ENCODE data around the gene ACOT4.
"Not testable (repeated sequence)": the region's sequence is repeated elsewhere in the genome, so short reads cannot be mapped to it uniquely, and the experiment has no call there.

ACOT4 gene

GRCh38 chr14:73582102-73582979, 9.3 kb upstream of the ACOT4 start:
- not testable (repeated sequence) for DNase-seq

DNA sequence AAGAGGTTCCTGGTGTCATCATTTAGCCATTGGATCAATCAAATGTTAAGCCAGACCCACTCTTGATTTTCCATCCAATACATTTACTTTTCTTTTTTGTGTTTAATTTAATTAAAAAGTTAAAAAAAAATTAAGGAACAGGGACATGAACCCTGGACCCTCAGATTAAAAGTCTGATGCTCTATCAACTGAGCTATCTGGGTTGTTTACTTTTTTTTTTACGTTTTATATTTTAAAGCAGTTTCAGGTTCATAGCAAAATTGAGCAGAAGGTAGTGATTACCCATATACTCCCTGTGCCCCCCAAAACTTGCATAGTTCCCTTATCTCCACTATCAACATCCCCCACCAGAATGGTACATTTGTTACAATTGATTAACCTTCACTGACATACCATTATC, 3.0 kb upstream of the ACOT4 start:
- DNase-seq: no peak

- DNase-seq: no peak
Observed at GRCh38 chr14:73589116-73589515, 2.6 kb upstream of the ACOT4 start.

- not testable (repeated sequence) for DNase-seq
Observed at GRCh38 chr14:73590673-73591004, 1.0 kb upstream of the ACOT4 start.

GRCh38 chr14:73594491-73594890, 2.8 kb downstream of the ACOT4 start:
- no peak for DNase-seq

DNA sequence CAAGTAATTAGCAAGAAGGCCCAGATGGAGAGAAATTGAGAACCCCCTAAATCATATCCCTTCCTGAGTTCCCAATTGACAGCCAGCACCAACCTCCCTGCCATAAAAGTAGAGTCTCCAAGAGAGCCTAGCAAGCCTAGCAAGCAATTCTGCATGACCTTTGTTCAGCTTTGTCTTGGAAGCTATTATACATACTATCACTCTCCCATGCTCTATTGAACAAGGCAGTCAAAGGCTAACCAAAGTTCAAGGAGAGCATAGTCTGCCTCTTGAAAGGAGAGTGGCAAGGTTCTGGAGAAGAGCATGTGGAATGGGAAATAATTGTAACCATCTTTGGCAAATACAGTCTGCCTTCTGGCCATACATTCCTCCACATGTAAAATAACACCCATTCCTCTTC, 7.8 kb downstream of the ACOT4 start:
- DNase-seq: no peak

DNA sequence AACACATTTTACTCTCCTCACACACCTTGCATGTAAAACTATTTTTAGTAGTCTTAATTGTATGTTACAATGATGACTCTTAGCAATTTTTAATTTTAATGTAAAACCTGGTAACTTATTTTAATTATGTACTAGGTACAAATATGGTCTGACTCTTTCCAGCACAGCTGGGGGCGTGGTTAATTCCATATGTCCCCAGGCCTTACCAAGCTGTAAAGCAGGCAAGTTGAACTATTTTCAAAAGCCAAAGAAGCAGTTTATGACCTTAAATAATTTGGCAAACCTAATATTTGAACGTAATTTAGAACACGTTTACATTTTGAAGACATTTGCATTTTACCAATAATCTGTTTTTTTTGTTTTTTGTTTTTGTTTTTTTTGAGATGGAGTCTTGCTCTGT, 11.3 kb downstream of the ACOT4 start:
- no peak for DNase-seq

DNA sequence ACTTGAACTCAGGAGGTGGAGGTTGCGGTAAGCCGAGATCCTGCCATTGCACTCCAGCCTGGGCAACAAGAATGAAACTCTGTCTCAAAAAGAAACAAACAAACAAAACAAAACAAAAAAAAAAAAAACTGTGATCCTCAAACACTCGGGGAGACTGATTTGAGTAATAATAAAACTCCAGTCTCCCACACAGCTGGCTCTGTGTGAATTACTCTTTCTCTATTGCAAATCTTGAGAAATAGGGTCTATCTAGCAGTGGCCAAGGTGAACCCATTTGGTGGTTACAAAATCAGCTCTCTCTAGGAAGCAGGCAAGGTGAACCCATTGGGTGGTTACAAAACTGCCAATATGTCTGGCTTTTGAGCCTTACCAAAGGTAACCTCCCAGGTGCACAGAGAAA, 14.6 kb downstream of the ACOT4 start:
- no peak for DNase-seq

- no peak for DNase-seq
Observed at GRCh38 chr14:73607241-73607640, 15.6 kb downstream of the ACOT4 start.

GRCh38 chr14:73610687-73611086, 19.0 kb downstream of the ACOT4 start:
- DNase-seq: no peak

GRCh38 chr14:73612339-73613045, 20.8 kb downstream of the ACOT4 start, which contains the start of gene ACOT6:
Gene ACOT6, plus strand, starts transcription at chr14:73612517. Its CDS starts 55 bp downstream, at chr14:73612572.
- DNase-seq: peak; percentile 53

DNA sequence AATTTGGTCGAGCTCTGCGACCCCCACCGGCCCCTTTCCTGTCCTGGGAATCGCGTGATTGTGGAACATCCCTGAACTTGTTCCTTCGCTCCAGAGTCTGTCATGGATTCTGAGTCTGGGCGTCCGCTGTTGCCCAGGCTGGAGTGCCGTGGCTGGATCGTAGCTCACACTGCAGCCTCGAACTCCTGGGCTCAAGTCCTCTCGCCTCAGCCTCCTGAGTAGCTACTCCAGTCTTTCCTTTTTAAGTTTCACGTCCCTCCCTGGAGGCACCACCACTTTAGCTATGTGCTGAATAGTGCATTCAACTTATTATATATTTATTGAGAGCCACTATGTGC, 21.3 kb downstream of the ACOT4 start:
- peak; percentile 20 for DNase-seq

DNA sequence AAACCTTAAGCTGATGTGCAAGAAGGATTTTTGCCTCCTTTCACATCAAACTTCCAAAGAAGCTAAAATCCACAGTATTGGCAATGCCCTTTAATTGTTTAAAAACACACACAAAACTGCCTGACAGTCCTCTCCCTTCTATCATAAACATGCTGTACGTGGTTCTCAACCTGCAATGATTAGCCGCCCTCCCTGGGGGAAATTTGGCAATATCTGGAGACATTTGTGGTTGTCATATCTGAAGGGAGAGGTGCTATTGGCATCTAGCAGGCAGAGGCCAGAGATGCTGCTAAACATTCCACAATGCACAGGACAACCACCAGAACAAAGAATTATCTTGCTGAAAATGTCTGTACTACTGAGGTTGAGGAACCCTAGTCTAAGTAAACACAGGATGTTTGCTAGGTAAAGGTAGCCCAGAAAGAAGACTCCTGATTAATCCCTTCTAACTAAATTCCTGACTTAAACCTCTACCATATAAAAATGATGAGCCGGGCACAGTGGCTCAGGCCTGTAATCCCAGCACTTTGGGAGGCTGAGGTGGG, 21.8 kb downstream of the ACOT4 start:
- DNase-seq: no peak

- no peak for DNase-seq
Observed at GRCh38 chr14:73616831-73617230, 25.2 kb downstream of the ACOT4 start.

DNA sequence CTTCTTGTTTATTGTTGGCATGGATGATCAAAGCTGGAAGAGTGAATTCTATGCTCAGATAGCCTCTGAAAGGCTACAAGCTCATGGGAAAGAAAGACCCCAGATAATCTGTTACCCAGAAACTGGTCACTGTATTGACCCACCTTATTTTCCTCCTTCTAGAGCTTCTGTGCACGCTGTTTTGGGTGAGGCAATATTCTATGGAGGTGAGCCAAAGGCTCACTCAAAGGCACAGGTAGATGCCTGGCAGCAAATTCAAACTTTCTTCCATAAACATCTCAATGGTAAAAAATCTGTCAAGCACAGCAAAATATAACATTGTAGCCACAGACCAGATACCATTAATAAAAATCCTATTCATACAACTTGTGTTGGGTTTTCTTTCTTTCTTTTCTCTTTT, 27.9 kb downstream of the ACOT4 start:
- no peak for DNase-seq

GRCh38 chr14:73620268-73620667, 28.6 kb downstream of the ACOT4 start:
- no peak for DNase-seq

DNA sequence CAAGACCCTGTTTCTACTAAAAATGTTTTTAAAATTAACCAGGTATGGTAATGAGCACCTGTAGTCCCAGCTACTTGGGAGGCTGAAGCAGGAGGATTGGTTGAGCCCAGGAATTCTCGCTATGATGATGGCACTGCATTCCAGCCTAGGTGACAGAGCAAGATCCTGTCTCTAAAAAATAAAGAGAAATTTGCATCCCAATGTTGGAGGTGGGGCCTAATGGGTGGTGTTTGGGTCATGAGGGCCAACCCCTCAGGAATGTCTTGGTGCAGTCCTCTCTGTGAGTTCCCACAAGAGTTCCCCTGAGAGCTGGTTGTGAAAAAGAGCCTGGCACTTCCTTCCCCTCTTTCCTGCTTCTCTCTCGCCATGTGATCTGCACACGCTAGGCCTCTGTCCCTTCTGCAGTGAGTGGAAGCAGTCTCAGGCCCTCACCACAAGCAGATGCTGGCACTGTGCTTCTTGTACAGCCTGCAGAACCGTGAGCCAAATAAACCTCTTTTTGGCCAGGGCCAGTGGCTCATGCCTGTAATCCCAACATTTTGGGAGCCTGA, 31.9 kb downstream of the ACOT4 start:
- DNase-seq: no peak

DNA sequence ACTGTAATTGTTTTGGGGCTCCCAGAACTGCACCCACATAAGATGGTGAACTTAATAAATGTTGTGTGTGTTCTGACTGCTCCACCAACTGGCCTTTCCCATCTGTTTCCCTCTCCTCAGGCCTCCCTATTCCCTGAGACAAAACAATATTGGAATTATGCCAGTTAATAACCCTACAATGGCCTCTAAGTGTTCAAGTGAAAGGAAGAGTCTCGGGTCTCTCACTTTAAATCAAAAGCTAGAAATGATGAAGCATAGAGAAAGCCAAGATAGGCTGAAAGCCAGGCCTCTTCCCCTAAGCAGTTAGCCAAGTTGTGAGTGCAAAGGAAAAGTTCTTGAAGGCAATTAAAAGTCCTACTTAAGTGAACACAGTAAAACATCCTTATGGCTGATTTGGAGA, 34.0 kb downstream of the ACOT4 start:
- no peak for DNase-seq

DNA sequence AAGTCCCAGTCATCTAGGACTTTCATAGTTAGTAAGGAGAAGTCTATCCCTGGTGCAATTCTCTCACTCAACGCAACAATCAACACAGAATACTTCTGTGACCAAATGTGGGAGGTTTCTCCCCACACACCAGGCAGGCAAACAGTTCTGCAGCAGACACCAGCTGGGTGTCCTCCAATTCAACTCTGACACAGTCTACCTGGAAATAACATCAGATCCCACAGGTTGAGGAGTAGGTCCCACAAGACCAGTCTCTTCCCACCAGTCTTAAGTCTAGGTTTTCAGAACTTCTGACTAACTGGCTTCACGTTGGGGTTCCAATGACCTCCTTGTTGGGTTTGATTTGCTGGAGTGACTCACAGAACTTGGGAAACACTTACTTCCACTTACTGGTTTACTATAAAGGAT, 35.5 kb downstream of the ACOT4 start:
- no peak for DNase-seq

DNA sequence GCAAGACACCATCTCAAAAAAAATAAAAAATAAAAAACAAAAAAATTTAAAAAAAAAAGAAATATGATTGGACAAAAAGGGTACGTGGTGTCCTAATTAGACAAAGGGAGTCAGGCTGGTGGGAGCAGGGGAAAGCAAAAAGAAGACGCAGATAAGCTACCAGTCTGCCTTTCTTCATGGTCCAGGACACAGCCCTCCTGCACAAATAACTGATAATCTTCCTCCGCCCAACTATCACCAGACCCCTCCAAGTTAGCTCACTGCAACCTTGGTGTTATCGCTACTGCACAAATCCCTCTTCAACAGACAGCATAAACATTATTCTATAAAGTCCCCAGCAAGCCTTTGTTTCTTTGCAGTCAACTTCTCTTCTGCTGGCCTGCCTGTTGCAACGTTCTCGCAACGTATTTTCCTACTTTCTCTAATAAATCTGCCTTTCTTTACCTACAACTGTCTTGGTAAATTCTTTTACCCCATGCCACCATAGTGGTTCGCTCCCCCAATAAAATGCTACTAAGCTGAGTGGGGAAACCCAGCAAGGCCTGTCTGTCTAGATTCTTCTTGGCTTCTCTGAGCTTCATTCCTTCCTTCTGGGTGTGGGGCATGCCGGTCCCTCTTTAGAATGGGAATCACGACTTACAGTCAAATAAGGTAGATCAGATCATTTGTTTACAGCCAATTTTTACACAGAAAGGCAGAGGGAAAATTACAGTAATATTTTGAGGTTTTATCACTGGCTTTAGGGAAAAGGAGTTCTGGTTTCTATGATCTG, 38.5 kb downstream of the ACOT4 start:
- DNase-seq: no peak

DNA sequence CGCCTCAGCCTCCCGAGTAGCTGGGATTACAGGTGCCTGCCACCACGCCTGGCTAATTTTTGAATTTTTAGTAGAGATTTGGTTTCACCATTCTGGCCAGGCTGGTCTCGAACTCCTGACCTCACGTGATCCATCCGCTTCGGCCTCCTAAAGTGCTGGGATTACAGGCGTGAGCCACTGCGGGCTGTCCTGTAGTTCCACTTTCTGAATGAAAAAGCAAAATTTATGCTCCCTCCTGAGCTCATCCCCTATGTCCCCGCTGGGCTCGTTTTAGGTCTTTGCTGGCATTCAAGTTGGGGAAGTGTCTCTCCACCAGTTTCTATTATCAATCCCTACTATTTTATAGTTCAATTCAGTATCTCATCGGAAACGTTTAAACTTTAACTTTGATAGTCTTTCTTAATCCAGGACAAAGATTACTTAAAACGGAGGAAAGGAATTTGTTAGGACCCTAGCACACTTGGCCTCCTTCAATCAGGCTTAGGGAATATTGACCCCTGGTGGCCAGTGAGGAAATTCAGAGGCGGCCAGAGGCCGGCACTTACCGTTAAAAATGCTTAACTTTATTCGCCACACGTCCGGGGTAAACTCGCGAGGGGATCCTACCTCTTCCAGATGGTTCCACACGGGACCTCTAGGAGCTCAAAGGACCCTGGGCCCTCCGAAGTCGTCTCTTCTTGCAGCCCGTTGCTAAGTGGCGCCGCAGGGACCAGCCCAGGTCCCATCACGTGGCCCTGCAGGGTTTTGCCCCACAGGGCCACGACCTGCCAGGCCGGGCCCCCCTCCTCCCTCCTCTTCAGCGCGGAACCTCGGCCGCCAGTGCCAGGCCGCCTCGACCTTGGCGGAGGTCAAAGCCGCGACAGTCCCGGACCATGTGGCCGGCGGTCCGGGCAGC, 41.7 kb downstream of the ACOT4 start:
- peak; percentile 65 for DNase-seq

All from NCI-H1105 treated with DMSO at 0.1 percent for 48 hours (cell line).